C1 segment of cervical spinal cord (tissue), 14 donors: ENCODE measurements around the gene SYCN.
"Not testable (repeated sequence)": the region's sequence is repeated elsewhere in the genome, so short reads cannot be mapped to it uniquely, and the experiment has no call there.

Experiments used
- DNase-seq, 14 donors: peaks; one replicate each; lab custom pipeline; 2025; lab: John Stamatoyannopoulos, UW

The SYCN gene

GRCh38 chr19:39203372-39204341 is at the start of gene SYCN:
SYCN (minus strand) TSS chr19:39204263; CDS start chr19:39204254, 9 bp downstream.
- no peak for DNase-seq

- no peak for DNase-seq
These were observed 49.5 kb upstream of the SYCN start for GRCh38 chr19:39253374-39254149.

GRCh38 chr19:39252458-39252857 is 48.4 kb upstream of the SYCN start:
- no peak for DNase-seq

GRCh38 chr19:39251846-39252245 is 47.8 kb upstream of the SYCN start:
- no peak for DNase-seq

- DNase-seq = no peak
These were observed 47.0 kb upstream of the SYCN start for GRCh38 chr19:39251081-39251480.

- DNase-seq = no peak
These were observed 44.7 kb upstream of the SYCN start, which contains the start of gene IFNL4 for GRCh38 chr19:39248806-39249205. IFNL4 (minus strand) TSS chr19:39248856.

GRCh38 chr19:39247701-39248664 is 43.9 kb upstream of the SYCN start:
- DNase-seq = peak in 1 of 14 donors; percentile 3

GRCh38 chr19:39246951-39247669 is 43.0 kb upstream of the SYCN start:
- peak in 4 of 14 donors; percentile 1 to 32 (median 4) for DNase-seq

GRCh38 chr19:39245166-39245565 is 41.1 kb upstream of the SYCN start:
- not testable (repeated sequence) for DNase-seq

GRCh38 chr19:39244410-39245100 is 40.5 kb upstream of the SYCN start, which contains the start of gene IFNL3:
IFNL3 (minus strand) TSS chr19:39245006; CDS start chr19:39244967, 39 bp downstream.
- not testable (repeated sequence) for DNase-seq

GRCh38 chr19:39243741-39244140 is 39.7 kb upstream of the SYCN start:
- DNase-seq = not testable (repeated sequence)

- DNase-seq = no peak
These were observed 36.4 kb upstream of the SYCN start for GRCh38 chr19:39240421-39240820.

- DNase-seq = no peak
These were observed 34.9 kb upstream of the SYCN start for GRCh38 chr19:39238944-39239343.

GRCh38 chr19:39238209-39238608 is 34.1 kb upstream of the SYCN start:
- DNase-seq = no peak

- no peak for DNase-seq
These were observed 33.4 kb upstream of the SYCN start for GRCh38 chr19:39237200-39238184.

- DNase-seq = no peak
These were observed 32.5 kb upstream of the SYCN start for GRCh38 chr19:39236527-39236926.

- no peak for DNase-seq
These were observed 28.6 kb upstream of the SYCN start for GRCh38 chr19:39232708-39233107.

GRCh38 chr19:39230096-39230764 is 26.2 kb upstream of the SYCN start:
- DNase-seq = no peak
